Stimulated activated CD4-positive, alpha-beta T cell treated with anti-CD3 and anti-CD28 coated beads, Interleukin-2, amount 100 ng/mL, for 48 hours (primary cell): Measurements from ENCODE around the gene ANGPTL4.
A peak's percentile ranks its signal among the peaks of the same experiment; 100 is the strongest.
"Not testable (repeated sequence)": the region's sequence is repeated elsewhere in the genome, so short reads cannot be mapped to it uniquely, and the experiment has no call there.

ENCODE experiments used
- DNase-seq, 2 donors: peaks; one replicate each; pipeline ENCODE4 v3.0.0-alpha.2; 2020

ANGPTL4 gene, protein sequence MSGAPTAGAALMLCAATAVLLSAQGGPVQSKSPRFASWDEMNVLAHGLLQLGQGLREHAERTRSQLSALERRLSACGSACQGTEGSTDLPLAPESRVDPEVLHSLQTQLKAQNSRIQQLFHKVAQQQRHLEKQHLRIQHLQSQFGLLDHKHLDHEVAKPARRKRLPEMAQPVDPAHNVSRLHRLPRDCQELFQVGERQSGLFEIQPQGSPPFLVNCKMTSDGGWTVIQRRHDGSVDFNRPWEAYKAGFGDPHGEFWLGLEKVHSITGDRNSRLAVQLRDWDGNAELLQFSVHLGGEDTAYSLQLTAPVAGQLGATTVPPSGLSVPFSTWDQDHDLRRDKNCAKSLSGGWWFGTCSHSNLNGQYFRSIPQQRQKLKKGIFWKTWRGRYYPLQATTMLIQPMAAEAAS

DNA sequence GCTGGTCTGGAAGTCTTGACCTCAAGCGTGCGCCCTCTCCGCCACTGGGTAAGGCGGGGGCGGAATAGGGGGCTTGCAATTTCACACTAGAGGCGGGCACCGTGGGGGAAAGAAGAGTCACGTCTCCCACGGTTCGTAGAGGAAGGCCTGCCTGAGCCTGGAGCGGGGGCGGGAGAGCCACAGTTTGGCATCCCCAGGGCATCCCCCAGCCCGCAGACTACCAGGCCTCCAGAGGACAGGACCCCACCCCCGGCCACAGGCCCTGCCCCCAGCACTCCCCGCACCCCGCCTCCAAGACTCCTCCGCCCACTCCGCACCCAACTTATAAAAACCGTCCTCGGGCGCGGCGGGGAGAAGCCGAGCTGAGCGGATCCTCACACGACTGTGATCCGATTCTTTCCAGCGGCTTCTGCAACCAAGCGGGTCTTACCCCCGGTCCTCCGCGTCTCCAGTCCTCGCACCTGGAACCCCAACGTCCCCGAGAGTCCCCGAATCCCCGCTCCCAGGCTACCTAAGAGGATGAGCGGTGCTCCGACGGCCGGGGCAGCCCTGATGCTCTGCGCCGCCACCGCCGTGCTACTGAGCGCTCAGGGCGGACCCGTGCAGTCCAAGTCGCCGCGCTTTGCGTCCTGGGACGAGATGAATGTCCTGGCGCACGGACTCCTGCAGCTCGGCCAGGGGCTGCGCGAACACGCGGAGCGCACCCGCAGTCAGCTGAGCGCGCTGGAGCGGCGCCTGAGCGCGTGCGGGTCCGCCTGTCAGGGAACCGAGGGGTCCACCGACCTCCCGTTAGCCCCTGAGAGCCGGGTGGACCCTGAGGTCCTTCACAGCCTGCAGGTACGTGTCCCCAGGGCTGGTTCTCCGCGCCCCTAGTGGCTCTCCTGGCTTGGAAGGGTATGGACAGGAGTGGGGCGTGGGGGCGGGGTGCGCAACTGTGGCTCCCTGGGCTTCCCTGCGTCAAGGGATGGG, at the start of gene ANGPTL4:
TSS of gene ANGPTL4 (plus strand) at position 353 of the 969 bp plus-strand sequence. CDS start at position 520, 167 bp downstream.
- DNase-seq = peak; percentile 36 to 64

DNA sequence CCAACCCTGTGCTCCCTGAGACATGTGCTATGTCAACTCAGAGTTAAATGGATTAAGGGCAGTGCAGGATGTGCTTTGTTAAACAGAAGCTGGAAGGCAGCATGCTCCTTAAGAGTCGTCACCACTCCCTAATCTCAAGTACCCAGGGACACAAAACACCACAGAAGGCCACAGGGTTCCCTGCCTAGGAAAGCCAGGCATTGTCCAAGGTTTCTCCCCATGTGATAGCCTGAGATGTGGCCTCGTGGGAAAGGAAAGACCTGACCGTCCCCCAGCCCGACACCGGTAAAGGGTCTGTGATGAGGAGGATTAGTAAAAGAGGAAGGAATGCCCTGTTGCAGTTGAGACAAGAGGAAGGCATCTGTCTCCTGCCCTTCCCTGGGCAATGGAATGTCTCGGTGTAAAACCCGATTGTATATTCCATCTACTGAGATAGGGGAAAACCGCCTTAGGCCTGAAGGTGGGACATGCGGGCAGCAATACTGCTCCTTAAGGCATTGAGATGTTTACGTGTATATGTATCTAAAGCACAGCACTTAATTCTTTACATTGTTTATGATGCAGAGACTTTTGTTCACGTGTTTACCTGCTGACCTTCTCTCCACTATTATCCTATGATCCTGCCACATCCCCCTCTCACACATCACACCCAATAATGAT, 48.8 kb upstream of the ANGPTL4 start:
- DNase-seq = not testable (repeated sequence)

DNA sequence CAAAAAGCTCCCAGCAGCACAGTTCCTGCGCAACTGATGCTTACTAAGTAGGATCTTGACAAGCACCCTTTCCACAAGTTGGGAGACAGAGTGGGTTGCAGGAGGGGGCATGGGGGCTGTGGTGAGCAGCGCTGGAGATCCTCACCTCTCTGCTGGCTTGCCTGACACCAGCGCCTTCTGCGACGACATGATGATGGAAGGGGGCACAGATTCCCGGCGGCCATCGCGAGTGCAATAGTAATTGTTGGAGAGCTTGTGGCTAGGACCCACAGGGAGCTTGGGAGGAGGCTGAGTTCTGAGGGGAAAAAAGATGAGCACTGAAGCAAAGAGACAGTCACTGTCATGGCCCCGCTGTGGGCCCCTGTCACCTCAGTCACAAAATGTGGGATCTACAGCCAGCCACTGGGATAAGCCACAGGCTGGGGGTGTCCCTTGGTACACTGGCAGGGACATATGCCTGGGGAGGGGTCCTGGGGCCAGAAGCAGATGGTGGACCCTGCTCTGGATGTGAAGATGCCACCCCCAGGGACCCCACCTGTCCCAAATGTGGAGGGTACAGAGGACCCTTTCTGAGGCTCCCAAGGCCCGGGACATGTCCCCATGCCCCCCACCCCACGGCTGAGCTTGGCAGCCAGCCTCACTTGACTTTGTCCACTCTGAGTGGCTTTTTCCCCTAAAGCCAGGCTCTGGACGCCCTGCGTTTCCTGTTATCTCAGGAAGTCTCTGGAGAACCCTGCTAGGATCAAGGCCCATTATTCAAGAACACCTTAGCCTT, 47.4 kb upstream of the ANGPTL4 start:
- no peak for DNase-seq

DNA sequence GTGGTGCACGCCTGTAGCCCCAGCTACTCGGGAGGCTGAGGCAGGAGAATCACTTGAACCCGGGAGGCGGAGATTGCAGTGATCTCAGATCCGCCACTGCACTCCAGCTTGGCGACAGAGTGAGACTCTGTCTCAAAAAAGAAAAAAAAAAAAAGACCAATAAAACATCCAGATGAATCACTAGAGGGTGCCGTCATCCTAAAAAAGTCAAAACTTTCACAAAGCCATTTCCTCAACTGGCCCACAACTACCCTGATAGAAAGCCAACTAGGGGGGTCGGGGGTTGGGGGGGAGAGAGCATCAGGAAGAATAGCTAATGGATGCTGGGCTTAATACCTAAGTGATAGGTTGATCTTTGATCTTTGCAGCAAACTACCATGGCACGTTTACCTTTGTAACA, 45.1 kb upstream of the ANGPTL4 start:
- DNase-seq = not testable (repeated sequence)

DNA sequence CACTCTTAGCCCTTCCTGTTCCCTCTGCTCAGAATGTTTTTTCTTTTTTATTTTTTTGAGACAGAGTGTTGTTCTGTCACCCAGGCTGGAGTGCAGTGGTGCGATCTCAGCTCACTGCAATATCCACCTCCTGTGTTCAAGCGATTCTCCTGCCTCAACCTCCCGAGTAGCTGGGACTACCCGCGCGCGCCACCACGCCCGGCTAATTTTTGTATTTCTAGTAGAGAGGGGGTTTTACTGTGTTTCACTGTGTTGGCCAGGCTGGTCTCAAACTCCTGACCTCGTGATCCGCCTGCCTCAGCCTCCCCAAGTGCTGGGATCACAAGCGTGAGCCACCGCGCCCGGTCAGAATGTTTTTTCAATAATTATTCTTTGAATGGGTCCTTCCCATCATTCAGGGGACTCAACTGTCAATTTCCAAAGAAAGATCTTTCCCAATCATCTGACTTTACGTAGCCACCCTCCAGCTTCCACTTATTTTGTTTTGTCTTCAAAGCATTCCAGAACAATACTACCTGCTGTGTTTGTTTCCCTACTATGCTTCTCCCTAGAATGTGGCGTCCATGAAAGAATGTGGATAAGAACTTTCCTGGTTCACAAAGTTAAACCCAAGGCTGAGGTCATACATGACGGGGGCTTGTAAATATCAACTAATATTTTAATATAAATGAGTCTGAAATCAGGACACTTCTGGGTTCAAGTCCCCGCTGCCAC, 44.0 kb upstream of the ANGPTL4 start:
- DNase-seq = no peak

DNA sequence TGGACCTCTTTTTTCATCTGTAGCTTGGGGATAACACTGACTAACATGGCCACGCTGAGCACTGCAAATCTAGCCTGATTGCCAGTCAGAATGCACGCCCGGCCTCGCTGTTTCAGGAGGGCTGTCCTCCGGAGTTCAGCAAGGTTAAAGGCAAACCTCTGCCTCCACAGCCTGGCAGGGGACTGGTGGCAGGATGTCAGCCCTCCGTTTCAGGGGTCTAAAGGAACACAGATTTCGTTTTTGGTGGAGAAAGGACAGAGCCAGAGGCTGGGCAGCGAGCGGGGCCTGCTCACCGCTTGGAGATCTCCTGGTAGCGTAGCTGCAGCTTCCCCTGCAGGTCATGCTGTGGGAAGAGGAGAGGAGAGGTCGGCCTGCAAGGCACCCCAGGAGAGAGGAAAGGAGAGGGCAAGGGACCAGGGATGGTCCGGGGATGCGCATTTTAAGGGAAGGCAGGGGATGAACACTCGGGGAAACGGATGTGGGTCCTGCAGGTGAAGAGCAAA, 43.3 kb upstream of the ANGPTL4 start:
- no peak for DNase-seq

DNA sequence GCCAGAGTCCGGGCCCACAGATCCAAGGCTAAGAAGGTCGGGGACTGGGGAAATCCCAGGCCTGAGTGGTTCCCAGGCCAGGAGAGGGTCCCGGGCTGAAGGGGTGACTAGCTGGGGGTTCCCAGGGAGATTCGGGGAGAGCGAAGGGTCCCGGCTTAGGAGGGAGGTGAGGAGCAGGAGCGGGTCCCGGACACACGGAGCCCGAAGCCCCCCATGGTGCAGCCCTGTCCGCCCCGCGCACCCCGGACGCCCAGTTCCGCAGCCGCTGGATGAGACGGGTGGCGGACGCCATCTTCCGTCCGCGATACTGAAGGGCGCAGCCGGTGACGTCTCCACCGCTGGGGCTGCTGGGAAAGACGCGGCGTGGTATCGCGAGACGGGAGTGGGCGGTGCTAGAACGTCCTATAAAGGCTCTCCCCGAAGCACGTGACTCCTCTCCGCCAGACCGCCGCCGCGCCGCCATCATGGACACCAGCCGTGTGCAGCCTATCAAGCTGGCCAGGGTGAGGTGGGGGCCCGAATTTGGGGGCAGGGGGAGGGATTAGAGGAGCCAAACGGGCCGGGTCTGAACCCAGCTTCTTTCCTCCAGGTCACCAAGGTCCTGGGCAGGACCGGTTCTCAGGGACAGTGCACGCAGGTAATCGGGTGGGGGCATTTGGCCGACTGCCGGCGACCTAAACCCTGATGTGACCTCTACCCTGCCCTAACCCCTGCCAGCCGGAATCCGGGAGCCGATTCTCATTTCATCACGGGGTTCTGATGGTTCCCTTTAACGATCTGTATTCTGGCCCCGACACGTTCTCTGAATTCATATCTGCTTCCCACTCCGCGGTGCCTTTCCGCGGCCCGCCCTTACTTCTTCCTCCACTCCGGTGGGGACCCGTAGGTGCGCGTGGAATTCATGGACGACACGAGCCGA, 42.6 kb upstream of the ANGPTL4 start, which contains the start of the genes NDUFA7 and RPS28:
TSS of gene NDUFA7 (minus strand) at position 309 of the 919 bp plus-strand sequence. CDS start at position 292, 17 bp downstream.
TSS of gene RPS28 (plus strand) at position 430 of the 919 bp plus-strand sequence. CDS start at position 465, 35 bp downstream.
- DNase-seq = peak; percentile 96 to 98

DNA sequence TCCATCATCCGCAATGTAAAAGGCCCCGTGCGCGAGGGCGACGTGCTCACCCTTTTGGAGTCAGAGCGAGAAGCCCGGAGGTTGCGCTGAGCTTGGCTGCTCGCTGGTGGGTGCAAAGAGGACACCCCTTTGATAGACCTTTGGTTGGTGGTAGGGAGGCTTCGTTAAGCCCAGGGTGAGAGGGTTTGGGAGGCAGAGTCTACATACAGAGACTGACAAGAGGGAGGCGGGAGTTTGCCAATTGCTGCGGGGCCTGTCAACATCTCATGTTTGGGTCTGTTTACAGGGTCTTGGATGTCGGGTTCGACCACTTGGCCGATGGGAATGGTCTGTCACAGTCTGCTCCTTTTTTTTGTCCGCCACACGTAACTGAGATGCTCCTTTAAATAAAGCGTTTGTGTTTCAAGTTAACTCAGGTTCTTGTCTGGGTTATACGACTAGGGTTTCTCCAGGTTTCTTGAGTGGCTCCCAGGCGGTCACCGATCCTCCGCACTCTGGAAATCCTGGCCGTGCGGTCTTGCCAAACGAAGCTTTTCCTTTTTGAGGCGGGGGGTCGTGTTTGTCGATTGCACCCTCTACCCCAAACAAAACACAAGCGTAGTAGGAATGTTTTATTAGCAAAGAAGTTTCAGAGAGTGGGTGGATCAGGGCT, 41.8 kb upstream of the ANGPTL4 start:
- DNase-seq = no peak

DNA sequence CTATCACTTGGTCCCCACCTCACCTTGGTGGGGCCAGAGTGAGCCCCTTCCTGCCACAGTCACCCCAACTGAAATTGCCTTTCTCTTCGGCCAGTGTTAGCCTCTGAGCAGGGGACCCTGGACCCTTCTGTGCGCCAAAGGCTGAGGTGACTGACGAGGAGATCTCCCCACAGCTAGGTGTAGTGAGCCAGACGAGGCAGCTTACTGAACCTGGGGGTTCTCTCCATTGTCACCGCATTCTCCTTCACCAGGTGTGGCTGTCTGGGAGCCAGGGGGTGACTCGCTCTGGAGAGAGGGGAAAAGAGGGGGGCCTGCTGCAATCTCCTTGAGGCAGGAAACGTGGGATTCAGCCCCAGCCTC, 41.3 kb upstream of the ANGPTL4 start:
- DNase-seq = no peak

DNA sequence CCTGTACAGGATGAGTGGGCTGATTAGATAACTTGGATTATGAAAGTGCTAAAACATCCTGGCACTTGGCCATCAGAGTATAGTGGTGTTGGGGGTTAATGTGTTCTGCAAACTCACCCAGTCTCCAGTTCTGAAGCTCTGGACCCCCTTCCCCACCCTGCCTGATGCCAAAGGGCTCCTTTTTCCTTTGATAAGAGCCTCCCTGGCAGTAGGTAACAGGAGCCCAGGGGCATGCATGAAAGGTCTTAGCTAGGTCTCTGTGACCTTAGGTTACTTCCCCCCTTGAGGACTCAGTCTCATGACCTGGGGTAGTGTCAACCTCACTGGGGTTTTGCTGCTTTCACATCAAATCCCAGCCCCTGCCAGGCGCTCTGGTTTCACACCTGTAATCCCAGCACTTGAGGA, 40.2 kb upstream of the ANGPTL4 start:
- DNase-seq = no peak

DNA sequence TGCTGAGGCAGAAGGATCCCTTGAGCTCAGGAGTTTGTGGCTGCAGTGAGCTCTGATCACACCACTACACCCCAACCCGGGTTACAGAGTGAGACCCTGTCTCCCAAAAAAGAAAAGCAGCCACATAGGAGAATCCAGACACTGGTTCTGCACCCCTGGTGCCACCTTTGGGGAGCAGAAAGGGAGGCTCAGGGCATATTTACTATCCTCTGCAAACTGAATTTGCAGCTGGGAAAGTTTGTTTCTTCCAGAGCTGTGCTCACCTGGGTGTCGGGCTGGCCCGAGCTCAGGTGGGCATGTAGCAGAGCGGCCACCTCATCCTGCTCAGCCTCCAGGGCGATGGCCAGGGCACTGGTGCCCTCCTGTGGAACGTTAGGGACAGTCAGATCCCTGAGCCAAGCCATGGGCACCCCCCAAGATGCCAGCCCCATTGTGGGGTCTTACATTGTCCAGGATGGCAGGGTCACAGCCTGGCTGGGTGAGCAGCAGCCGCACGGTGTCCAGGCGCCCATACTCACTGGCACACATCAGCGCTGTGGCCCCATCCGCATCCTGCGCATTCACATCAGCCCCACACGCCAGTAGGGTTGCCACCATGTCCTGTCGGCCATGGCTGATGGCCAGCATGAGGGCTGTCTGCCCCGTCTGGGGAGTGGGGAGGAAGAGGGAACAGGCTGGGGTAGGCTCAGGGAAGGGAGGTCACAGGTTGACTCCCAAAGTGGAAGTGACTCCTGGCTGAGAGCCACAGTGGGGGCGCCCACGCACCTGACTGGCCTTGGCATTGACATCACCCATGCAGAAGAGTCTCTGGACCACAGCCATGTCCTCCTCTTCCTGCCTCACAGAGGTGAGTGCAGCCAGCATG, 39.5 kb upstream of the ANGPTL4 start:
- no peak for DNase-seq

DNA sequence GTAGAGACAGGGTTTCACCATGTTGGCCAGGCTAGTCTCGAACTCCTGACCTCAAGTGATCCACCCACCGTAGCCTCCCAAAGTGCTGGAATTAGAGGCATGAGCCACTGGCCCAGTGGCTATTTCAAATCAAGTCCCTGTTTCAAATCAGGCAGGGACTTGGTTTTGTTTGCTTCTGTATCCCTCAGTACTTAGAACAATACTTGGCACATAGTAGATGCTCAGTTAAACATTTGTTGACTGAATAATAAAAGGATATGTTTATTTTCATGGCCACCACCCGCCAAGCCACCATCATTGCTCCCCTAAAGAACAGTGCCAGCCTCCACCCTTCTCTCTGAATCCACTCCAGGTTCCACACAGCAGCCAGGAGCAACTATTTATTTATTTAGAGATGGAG, 38.5 kb upstream of the ANGPTL4 start:
- no peak for DNase-seq

DNA sequence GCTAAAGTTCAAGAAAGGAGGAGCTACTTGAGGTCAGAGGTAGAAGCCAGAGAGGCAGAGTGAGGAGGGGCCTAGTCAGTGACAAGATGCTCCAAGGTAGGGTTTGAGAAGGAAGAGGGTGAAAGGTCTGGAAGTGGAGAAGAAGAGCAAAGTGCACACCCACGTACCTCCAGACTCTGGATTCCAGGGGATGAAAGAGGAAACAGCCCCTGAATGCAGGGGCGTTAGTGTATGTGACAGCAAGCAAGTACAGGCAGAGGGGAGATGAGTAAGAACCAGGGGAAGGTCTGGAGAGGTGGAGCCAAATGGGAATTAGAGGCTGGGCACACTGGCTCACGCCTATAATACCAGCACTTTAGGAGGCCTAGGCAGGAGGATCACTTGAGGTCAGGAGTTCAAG, 34.0 kb upstream of the ANGPTL4 start:
- DNase-seq = no peak

DNA sequence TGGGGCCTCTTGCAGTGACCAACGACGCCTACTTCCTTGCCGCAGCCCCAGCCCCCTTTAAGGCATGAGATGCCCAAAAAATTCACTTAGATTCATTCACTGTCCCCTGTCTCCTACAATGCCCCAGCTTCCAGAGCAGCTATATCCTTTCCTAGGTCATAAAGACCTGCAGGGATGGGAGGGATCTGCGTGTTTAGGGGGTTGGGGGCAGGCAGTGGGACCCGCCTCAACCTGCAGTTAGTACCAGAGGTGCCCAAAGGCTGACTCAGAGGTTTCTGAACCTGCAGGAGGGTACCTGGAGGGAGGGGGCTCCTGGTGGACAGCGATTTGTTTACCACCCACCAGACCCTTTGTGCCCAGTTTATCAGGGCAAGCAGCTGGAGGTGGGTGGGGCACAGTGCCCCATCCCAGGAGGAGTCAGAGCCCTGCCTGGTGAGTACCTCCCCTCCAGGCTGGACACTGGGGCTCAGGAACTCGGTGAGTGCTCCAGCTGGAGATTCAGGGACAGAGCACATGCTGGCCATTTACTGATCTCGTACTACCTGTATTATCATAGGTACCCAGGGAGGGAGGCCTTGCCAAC, 32.6 kb upstream of the ANGPTL4 start:
- DNase-seq = no peak

DNA sequence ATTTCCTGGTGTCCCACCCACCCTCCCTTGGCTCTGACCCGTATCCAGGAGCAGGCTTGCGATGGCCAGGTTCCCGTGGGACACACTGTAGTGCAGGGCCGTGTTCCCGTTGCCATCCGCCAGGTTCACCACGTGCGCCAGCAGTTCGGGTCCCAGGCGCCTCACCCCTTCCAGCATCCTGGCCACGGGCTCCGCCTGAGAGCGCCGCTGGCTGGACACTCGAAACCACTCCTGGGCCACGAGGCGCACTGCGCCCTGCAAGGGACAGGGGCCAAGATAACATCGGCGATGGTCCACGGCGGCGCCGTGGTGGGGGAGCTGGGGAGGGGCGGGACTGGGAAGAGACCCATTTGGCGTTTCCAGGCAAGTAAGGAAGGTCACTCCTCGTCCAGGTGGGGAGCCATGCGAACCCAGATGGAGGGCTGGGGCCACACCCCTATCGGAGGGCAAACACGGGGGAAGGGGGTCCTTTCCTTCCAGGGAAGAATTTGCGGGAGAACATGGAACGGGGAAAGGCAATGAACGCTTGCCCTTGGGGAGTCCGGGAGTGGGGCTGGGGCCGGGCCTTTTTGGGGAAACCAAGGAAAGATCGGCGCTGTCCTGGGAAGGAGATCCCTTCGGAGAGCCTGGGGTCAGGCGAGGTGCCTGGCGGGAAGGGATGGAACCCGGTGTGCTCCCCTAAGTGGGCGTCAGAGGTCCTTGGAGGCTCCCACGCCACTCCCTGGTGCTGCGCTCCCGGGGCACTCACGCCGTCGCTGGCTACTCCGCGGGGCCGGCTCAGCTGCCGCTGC, 30.8 kb upstream of the ANGPTL4 start:
- DNase-seq = no peak

DNA sequence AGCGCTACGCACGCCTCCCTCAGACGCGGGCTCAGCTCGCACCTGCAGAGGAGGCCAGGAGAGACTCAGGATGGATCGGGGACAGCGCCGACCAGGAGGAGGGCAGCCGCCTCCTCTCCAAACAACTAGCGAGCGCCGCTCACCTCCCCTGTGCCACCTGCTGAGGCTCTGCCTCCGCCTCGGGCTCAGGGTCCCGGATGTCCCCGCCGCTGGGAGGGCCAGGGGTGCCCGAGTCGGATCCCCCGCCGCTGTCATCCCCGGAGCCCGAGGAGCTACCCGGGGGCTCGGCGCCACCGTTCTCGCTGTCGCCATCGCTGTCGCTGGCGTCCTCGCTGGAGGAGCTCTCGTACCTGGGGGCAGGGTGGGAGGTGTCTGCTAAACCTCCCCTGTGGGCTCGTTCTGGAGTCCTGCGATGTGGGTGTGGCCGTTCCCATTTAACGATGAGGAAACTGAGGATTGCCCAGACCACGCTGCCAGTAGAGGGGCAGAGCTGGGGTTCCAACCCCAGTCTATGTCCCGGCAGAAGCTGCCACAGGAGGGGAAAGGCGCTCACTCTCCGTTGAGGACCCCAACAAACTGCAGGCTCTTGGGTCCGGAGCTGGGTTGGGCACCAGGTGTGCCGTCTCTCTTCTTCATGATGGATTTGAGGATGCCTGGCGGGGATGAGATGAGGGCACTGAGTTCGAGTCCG, 30.0 kb upstream of the ANGPTL4 start:
- DNase-seq = no peak
